Neural progenitor cell (in vitro differentiated cells): Measurements from ENCODE around the gene ARHGEF4.

ENCODE experiments used
- EZH2 ChIP-seq: fragments of 200-600 bp; sonication (generic); IDR thresholded peaks from 2 replicates; pipeline ENCODE4 v1.6.1; 2017; ENCODE audit warnings: antibody characterized with exemption, mild to moderate bottlenecking, moderate library complexity
- EZH2phosphoT487 ChIP-seq: fragments of 200-600 bp; sonication (generic); IDR thresholded peaks from 2 replicates; pipeline ENCODE4 v1.6.1; 2017; ENCODE audit warnings: antibody characterized with exemption
- TF ChIP-seq, protein P1 (sequence below): fragments of 200-600 bp; sonication (generic); IDR thresholded peaks from 2 replicates; pipeline ENCODE4 v1.5.1; 2017; ENCODE audit warnings: antibody characterized with exemption, mild to moderate bottlenecking

DNA sequence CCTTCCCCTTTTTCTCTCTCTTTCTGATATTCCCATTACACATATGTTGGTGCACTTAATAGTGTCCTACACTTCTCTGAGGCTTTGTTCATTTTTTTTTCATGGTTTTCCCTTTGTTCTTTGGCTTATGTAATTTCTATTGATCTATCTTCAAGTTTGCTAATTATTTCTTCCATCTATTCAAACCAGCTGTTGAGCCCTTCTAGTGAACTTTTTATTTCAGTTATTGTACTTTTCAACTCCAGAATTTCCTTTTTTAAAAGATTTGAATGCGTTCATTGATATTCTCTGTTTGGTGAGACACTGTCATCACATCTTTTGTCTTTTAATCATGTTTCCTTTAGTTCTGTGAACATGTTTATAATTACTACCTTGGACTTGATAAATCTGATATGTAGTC, 118.2 kb downstream of the ARHGEF4 start:
- TF ChIP-seq, protein P1, sequence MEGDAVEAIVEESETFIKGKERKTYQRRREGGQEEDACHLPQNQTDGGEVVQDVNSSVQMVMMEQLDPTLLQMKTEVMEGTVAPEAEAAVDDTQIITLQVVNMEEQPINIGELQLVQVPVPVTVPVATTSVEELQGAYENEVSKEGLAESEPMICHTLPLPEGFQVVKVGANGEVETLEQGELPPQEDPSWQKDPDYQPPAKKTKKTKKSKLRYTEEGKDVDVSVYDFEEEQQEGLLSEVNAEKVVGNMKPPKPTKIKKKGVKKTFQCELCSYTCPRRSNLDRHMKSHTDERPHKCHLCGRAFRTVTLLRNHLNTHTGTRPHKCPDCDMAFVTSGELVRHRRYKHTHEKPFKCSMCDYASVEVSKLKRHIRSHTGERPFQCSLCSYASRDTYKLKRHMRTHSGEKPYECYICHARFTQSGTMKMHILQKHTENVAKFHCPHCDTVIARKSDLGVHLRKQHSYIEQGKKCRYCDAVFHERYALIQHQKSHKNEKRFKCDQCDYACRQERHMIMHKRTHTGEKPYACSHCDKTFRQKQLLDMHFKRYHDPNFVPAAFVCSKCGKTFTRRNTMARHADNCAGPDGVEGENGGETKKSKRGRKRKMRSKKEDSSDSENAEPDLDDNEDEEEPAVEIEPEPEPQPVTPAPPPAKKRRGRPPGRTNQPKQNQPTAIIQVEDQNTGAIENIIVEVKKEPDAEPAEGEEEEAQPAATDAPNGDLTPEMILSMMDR = no peak
- TF ChIP-seq EZH2 (no peak), EZH2phosphoT487 (no peak)
